NOMO-1 (cell line): ENCODE measurements around the gene NPHS1.
"Not testable (repeated sequence)": the region's sequence is repeated elsewhere in the genome, so short reads cannot be mapped to it uniquely, and the experiment has no call there.

Experiments
- DNase-seq, 2 experiments: peaks; one replicate each; lab custom pipeline; 2025; ENCODE audit not compliant: unreplicated experiment in 2 of 2; lab: John Stamatoyannopoulos, UW

NPHS1 gene

DNA sequence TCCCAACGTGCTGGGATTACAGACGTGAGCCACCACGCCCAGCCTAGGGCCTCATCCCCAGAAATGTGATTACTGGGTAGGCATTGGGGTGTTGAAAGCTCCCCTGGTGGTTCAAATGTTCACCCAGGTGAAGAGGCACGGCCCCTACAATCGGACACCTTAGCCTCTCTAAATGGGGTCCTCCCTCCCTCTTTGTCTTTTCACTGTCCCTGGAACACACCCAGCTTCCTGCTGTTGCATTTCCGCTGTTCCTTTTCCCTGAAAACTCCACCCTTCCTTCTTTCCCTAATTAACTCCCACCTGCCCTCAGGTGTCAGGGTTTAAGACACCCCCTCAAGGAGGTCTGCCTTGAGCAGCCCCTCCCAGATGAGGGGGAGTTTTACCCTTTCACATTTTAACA lies 36.0 kb downstream of the NPHS1 start:
- DNase-seq, result no peak

DNA sequence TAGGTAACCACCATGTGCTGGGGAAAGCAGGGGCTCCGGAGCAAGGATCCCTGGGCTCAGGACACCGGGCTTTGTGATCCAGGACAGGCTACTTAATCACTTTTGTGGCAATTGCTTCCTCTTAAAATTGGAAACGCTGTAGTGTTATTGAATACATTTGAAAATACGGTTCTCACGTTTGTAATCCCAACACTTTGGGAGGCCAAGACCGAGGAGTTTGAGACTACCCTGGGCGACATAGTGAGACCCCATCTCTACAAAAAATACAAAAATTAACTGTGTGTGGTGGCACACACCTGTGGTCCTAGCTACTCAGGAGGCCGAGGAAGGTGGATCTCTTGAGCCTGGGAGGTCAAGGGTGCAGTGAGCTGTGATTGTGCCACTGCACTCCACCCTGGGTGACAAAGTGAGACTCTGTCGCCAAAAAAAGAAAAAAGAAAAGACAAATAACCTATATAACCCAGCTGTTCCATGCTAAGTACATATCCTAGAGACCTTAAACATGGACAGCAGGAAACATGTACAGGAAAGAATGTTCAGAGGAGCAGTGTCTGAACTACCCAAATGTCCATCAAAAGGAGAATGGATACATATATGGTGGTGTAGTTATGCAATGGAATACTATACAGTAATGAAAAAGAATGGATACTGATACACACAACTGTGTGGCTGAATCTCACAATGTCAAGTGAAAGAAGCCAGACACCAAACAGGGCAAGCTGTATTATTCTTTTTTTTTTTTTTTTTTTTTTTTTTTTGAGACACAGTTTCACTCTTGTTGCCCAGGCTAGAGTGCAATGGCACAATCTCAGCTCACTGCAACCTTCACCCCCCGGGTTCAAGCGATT lies 39.0 kb downstream of the NPHS1 start:
- no peak for DNase-seq

DNA sequence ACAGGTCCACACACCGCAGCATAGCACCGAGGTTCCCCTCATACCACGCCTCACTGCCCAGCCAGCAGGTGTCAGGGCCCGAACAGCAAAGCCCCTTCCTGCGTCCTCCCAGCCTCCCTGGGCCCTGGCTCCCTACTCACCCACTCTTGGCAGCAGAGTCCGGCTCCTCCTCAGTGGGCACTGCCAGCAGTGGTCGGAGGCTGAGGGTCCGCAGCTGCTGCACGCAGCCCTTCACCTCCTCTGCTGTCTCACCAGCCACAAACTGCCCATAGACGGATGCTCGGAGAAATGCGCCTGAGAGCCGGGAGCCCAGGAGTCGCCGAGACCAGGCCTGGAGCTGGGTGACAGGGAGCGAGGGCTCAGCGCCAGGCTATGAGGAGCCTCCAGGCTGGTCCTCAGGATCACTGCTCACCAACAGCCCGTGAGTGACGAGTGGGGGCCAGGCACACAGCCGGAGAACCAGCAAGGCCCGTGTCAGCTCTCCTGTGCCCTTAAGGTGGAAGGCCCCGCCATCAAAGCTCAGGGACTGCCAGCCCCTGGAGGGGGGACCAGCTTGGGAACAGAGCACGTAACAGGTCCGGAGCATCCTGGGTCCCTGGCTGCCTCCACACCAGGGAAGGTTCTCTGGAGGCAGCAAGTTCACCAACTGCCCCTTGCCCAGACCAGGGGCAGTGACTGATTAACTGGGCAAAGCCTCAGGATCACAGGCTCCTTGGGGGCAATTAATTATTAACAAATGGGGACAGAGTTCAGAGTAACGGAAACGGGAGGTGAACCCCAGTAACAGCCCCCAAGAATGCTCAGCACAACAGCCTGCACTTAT lies 39.9 kb downstream of the NPHS1 start, which contains the start of gene PRODH2:
PRODH2 (minus strand) TSS at position 626 of the 823 bp plus-strand sequence; CDS start at position 586, 40 bp downstream.
- no peak for DNase-seq

DNA sequence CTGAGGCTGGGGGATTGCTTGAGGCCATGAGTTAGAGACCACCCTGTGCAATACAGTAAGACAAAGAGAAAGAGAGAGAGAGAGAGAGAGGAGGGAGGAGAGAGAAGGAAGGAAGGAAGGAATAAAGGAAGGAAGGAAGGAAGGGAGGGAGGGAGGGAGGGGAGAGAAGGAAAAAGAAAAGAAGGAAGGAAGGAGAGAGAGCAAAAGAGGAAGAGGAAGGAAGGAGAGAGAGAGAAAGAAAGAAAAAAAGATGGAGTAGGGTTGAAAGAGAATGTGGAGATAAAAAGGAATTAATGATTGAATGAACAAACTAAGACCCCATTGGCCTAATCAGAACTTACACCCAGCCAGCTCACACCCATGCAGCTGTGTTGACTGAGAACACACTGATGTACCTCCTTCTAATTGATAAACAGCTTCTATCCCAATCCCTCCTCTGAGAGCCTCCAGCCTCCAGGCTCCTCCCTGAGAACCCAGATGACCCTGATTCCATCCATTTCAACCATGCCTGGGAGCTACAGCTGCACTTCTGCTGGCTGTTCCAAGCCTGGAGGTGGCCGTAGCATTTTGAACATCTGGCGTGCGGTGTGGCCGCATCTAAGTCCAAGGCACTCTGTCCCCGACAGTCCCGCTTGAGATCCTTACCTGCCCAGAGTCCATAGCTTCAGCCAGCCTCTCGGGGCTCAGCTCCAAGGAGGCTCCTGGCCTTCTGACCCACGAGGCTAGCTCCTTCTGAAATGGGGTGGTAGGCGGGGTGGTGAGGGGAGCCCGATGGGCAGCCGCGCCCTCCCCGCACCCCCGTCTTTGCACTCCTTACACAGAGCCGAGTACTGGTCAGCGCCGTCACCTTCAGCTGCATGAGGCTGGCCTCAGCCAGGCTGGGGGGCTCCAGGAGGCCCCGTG lies 40.7 kb downstream of the NPHS1 start:
- no peak for DNase-seq

DNA sequence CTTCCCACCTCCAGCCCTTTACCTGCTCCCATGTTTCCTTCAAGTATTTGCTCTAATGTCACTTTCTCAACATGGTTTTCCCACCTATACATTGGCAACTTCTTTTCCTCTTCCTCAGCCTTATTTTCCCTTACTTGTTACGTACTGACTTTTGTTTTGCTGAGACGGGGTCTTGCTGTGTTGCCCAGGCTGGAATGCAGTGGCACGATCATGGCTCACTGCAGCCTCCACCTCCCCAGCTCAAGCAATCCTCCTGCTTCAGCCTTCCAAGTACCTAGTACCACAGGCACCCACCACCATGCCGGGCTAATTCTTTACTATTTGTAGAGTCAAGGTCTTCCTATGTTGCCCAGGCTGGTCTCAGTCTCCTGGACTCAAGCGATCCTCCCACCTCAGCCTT lies 44.7 kb downstream of the NPHS1 start:
- DNase-seq, result no peak

DNA sequence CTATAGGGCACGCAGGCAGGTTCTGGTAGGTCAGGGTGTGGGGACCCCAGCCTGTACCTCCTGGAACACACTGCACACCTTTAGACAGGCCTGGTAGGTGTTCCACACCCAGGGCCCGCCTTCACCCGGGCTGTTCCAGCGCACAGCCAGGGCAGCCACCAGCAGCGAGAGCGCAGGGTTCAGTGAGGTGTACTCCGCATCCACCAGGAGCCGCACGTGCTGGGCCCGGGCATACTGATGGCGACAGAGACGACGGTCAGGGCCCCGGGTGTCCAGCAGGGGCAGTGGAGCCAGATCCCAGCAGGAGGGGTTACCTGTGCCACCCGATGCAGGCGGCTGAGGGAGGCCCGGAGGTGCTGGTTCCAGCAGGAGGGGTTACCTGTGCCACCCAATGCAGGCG lies 45.7 kb downstream of the NPHS1 start:
- DNase-seq, result no peak

DNA sequence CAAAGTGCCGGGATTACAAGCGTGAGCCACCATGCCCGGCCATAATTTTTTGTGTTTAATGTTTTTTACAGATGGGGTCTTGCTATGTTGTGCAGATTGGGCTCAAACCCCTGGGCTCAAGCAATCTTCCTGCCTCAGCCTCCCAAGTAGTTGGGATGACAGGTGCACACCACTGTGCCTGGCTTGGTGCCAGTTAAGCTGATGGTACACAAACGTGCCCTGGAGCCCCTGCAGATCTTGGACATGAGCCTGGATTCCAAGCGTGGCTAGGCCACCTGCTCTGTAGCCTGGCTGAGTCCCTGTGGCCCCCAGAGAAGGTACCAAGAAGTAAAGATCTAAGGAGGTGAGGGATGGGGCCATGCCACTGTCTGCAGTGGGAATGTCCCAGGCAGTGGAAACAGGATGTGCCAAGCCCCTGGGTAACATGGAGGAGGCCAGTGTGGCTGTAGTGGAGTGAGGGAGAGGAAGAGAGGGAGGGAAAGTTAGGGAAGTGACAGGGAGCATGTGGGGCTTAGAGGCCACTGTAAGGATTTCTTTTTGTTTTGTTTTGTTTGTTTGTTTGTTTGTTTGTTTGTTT lies 46.7 kb downstream of the NPHS1 start:
- no peak for DNase-seq

DNA sequence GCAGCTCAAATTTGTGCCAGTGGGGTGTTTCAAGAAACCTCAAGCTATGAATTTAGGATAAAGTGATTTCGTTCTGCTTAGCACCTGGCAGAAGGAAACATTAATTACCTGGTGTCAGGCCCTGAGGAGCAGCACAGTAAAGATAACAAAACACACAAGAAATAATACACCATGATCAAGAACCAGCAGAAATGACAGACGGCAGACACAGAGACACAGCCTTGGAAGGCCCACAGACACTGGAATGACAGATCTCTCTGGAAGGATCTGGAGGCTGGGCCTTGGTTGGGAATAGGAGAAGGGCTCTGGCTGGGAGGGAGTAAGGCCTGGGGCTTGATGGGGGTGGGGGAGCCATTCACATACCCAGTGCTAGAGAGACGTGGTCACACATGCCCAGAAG lies 50.5 kb downstream of the NPHS1 start:
- no peak for DNase-seq

DNA sequence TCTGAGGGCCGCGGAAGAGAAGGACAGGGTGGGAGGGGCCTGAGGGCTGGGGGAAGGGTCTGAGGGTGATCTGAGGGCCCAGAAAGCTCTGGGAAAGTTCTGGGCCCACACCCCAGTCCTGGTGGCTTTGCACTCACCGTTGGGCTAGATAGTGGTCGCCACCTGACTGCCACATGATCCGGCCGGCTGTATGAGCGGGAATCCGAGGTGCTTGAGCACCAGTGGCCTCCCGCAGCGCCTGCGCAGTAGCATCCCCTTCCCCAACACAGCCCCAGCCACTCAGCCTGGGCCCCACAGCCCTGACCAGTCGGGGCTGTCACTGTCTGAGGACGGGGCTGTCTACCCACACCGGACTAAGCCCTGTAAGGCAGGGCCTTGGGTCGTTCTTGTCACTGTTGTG lies 54.6 kb downstream of the NPHS1 start:
- DNase-seq, result no peak

DNA sequence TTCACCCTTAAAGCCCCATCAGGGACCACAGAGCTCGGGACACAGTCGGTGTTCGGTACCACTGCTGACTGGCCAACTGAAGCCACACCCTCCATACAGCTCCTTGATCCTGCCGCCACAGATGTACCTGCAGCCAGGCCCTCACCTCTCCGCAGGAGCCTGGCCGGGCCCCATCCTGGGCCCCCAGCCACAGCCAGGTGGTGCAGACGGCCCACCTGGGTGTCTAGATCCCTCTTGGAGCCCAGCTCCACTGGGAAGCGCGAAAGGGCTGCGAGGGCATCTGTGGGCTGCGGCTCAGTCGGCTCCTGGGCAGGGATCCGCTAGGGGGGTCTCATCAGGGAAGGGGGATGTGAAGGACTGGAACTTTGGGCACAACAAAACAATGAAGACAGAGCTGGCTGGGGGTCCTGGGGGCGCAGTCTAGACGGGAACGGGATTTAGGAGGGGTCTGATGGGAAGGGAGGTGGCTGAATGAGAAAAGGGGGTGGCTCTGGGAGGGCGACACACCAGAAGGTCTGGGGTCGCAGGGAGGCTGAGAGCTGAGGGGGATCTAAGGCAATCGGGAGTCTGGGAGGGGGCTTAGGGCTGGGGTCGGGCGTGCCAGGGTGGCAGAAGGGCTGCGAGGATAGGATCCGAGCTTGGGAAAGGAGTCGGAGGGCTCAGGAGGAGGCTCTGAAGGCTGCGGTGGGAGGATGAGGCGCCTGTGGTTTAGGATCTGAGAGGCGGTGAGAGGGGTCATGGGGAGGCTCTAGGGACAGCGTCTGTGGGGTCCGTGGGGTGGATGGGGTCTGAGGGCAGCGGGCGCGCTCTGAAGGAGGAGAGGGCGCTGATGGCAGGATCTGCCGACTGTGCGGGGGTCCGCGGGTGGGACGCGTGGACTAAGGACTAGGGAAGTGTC lies 55.4 kb downstream of the NPHS1 start:
- no peak for DNase-seq

DNA sequence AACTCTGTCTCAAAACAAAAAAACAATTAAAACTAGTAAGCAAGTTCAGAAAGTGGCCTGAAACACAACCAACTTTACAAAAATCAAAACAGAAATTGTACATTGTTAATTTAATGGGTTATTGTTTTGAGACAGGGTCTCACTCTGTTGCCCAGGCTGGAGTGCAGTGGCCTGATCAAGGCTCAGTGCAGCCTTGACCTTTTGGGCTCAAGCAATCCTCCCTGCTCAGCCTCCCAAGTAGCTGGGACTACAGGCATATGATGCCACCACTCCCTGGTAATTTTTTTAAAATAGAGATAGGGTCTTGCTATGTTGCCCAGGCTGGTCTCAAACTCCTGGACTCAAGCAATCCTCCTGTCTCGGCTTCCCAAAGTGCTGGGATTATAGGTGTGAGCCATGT lies 56.7 kb downstream of the NPHS1 start:
- DNase-seq, result not testable (repeated sequence)

DNA sequence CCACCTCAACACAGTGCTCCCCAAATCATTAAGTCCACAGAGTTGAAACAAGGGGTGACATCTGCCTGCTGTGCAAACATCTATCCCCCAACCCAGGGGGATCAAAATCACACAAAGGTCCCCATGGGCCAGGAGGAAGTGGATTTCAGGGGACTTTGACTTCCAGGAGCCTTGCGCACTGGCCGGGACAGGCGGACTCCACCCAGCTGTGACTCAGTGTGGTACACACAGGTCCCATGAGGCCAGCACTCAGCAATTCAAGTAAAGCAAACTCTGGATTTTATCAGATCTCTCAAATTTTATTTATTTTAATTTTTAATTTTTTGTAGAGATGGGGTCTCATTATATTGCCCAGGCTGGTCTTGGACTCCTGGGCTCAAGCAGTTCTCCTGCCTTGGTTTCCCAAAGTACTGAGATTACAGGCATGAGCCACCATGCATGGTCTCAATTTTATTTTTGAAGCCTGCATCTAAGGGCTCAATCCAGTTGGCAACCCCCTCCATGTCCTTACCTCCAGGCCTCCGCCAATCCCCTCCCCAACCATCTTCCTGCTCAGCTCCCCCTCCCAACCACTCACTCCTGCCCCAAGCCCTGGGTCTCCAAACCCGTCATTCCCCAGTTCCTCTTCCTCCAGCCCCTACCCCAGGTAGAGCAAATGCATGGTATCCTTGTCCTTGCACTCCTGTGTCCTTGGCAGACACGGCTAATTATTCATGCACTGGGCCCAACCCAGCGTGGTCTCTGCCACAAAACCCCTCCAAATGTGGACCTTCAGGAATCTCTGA lies 58.7 kb downstream of the NPHS1 start:
- no peak for DNase-seq

DNA sequence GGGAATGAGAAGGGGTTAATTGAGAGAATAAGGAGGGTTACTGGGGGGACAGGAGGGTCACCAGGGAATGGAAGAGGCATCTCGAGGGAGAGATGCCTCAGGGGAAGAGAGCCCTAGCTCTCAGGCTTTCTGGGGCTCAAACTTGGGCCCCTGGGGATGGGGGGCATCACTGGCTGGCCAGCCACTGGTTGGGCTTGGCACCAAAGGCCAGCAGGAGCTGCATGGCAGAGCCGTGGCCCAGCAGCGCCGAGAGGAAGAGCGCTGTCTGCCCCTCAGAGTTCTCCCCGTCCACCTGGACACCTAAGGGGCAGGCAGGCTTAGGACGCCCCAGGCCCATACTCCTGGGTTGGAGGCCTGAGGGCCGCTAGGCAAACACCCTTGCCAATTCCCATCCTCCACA lies 59.4 kb downstream of the NPHS1 start:
- no peak for DNase-seq

DNA sequence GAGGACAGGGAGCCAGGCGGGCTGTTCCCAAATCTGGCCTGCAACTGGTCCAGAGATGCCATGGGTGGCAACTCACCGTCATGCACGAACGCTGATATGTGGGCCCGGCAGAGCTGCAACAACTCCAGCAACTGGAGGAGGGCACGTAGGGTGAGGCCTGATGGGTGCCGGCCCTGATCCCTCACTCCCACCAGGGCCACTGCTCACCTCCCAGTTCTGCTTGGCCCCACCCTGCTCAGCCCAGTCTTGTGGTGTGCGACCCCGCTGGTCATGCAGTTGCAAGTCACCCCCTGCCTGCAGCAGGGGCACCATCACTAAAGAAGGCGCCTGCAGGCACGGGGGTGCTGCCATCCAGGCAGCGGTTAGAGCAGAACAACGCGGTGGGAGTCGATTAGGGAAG lies 60.0 kb downstream of the NPHS1 start:
- no peak for DNase-seq

DNA sequence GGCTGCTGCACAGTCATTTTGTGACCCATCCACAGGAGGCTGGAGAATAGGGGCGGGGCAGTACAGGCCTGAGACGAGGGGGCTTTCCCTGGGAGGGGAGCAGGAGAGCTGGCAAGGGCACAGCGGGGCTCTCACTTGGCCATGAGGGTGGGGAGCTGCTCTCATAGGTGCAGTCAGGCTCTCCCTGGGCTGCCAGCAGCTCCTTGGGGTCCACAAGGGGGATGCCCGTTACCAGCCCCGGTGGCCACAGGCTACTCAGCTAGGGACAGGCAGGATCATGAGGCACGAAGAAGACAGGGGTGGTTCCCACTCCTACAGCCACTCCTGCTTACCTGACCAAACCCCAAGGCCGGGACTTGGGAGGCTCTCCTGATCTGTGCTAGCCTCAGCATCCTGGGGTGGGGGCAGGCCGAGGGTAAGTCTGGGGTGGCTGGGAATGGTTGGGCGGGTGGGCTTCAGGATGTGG lies 60.5 kb downstream of the NPHS1 start:
- DNase-seq, result no peak

DNA sequence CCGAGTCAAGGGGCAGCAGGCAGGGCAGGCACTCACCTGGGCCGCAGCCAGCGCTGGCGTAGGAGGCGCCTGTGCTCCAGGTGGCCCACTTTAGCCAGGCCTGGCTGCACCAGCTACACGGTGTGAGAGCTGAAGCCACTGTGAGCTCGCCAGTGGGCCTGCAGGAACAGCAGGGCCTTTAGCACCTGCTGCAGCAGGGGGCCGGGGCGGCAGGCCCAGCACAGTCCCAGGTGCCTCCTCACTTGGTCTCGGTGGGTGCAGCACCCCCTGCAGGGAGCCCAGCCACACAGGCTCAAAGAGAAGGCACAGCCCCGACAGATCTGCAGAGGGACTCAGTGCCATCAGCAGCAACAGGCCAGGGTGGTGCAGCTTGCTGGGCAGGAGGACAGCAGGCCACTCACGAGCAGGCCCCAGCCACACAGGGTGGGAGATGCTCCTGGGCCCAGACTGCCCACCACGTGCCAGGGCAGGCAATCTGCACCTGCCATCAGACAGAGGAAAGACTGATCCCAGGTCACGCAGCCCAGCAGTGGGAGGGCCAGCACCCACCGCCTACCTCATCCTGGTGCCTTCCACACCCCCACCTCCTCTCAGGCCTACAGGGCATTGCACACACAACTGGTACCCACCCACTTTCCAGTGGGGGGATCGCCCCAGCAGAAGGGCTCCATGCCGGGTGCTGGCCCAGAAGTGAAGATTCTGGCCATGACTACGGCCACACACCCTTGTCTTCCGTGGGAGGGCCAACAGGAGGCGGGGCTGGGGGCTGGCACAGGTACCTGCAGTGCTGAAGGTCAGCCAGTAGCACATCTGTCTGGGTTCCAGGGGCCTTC lies 61.1 kb downstream of the NPHS1 start:
- DNase-seq, result no peak

DNA sequence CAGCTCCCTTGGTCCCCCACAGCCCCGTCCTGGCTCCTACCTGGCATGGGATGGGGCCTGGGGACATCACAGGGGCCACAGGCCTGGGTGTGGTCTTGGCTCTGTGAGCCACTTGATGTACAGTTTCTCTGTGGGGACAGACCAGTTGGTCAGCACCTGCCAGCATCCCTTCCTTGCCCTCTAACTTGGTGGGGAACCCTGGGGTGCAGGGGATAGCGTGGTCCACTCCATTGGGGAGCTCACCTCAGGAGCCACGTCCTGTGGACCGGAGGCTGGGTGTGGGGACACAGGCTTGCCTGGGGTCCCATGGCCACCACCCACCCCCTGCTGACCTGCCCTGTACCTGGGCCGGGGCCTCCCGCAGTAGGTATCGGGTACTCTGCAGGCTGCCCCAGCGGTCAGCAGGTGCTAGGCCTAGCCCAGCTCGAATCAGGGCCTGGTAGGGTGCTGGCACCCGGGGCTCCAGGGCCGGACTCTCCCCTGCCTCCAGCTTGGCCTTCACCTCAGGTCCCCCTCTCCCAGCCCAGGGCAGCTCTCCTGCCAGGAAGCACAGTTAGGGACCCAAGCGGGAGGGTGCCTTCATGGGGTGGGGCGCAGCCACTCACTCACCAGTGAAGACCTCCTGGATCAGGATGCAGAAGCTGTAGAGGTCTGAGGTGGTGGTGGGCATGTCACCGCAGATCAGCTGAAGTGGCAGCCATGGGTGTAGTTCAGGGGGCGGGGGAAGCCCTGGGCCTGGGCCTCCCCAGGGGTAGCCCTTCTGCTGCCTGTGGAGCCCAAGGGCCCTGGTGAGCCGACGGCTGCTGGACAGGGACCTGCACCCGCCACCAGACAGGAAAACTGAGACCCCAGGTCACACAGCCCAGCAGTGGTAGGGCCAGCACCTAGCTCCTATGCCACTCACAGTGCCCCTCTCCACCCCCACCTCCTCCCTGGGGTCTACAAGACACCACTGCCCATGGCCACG lies 62.0 kb downstream of the NPHS1 start:
- no peak for DNase-seq
